GM03348 (cell line): Measurements from ENCODE around the gene NAA50.

Experiments
- DNase-seq: peaks from one replicate; pipeline ENCODE4 v3.0.0; 2012; ENCODE audit warnings: low spot score

Gene NAA50

DNA sequence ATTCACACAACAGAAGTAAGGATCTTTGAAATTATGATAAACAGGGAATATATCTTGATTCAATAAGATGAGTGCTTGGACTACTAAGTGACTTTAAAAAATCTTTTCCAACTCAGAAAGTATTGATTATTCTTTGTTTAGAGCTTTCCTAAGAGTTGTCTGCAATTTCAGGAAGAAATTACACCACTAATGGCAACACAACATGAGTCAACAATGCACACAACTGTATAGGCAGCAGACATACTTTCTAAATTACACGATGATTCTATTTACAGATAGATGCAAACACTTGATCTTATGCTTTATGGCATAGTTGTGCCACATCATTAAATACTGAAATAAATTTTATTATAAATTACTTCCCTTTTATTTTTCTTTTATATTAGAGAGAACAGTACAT is 4.4 kb downstream of the NAA50 start:
- DNase-seq: no peak

DNA sequence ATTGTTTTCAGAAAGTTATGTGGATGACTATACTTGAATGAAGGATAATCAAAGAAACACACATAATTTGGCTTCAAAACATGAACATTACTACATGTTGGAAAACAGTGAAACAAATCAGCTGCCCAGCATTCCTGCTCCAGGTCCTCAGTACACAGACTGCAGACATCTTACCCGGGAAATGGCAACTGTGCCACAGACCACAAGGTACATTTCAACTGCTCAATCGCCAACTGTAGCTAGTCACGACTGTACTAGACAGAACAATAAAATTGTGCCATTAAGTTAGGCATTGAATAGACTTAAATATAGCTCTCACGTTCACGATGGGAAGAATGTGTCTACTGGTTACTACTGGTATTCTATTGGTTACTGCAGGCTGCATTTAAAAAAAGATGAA is 5.0 kb downstream of the NAA50 start:
- DNase-seq: peak; percentile 5

DNA sequence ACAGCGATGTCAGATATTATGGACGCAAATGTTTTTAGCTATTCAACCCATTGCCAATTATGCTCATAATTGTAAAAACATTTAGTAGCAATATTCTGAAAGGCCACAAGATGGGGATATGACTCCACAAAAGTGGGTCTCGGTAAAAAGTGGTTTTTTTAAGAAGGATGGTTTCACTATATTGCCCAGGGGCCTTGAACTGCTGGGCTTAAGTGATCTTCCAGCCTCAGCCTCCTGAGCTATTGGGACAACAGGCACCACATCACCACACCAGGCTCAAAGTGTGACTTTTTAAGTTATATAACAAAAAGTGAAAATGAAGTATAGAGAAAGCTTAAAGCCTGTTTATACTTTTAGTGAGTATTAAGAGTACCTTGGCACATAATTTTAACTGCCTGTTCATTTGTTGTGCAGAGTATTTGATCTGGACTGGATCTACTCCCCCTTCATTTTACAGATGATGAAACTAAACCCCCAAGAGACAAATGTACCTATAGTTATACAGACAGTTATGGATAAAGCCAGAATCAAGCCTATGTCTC is 9.4 kb downstream of the NAA50 start:
- DNase-seq: peak; percentile 60

DNA sequence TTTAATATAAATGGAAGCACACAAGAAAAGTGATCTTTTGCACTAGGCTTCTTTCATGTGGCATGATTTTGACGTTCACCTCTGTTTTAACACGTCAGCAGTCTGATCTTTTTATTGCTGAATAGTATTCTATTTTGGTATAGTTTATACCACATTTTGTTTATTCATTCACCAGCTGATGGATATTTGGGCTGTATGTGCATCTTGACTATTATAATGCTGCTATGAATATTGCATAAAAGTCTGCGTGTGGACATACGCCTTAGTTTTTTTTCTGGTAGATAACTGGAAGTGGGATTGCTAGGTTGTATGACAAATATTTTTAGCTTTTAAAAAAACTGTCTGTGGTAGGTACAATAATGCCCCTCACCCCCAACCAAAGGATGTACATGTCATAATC is 14.4 kb downstream of the NAA50 start:
- no peak for DNase-seq

DNA sequence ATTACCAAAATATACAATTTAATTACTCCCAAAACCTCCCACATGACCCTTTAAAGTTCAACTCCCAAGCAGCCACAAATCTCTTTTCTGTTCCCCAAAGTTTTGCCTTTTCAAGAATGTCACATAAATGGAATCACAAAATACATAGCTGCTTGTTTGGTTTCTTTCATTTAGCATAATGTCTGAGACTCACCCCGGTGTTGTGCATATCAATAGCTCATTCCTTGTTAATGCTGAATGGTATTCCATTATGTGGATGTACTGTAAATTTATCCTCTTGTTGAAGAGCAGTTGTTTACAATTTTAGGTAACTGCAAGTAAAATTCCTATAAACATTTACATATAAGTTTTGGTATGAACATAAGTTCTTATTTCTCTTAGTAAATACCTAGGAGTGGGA is 15.5 kb downstream of the NAA50 start:
- DNase-seq: no peak

DNA sequence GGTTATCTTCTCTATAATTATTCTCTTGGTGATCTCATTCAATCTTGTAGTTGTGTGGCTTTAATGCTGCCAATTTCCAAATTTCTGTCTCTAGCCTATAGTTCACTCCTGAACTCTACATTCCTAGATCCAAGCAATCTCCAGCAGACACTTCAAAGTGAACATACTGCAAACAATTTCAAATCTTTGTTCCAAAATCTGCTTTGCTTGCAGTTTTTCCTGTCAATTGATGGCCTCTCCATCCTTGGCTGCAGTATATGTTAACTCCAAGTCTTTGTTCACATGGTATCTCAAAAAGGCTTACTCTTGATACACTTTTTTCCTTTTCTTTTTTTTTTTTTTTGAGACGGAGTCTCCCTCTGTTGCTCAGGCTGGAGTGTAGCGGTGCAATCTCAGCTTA is 17.4 kb downstream of the NAA50 start:
- DNase-seq: no peak

DNA sequence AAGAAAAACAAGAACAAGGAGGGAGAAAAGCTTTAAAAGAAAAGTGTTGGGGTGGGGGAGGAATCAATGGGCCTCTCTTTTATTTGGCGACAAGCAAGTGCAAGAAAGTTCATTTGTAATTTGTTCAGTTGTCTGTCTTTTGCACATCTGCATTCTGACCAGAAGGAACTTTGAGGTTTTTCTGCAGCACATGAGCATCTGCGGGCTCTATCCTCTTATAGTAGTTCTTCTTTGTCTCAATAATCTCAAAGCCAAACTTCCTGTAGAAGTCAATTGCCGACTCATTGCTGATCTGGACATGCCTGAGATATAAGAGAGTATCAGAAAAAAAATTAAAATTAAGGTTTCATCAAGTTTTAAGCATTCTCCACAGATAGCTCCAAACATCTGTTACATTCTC is 24.4 kb downstream of the NAA50 start:
- DNase-seq: no peak

DNA sequence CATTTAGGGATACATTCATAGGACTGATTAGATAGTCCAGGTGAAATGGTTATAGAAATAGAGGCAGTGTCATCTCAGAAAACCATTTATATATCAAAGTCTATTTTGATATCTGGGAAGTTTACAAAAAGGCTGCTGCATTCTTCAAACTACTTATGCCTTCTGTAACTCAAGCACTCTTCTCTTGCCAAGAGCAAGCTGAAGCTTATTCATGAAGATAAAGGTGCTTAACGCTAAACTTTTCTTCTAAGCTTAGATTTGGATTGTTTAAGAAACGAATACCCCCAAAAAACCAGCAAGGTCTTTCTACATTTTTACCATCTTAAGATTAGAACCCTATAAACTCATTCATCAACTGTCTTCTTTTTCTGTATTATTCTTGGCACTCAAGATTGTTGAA is 26.3 kb downstream of the NAA50 start:
- DNase-seq: no peak

DNA sequence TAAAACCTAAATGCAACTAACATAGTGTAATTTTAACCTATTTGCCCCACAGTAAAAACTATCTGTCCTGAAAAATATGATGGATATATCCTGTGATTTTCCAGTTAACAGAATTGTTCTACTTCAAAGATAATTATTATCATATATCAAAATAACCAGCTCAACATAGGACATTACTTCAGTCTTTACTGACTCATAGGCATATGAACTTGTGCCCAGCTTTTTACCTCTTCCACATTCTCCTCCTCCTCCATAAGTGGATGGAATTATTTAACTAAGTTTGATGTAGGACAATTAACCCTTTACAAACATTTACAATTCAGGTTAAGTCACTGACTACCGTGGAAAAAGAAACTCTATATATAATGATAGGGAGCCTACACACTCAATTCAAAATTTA is 26.8 kb downstream of the NAA50 start:
- no peak for DNase-seq

DNA sequence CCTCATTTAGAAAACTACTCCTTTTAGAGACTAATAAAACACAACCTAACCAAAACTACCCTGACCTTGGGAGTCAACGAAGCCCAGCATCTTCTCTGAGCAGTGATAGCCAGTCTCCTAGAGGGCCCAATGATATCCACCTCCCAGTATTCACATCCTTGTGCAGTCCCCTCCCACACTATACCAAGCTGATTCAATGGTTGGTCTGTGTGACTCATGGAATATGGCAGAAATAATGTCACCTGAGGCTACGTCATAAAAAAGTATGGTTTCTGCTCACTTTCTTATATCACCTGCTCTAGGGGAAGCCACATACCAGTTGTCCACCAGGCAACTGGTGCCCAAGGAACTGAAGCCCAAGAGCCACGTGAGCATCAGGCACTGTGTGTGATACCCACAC is 28.2 kb downstream of the NAA50 start:
- DNase-seq: no peak

DNA sequence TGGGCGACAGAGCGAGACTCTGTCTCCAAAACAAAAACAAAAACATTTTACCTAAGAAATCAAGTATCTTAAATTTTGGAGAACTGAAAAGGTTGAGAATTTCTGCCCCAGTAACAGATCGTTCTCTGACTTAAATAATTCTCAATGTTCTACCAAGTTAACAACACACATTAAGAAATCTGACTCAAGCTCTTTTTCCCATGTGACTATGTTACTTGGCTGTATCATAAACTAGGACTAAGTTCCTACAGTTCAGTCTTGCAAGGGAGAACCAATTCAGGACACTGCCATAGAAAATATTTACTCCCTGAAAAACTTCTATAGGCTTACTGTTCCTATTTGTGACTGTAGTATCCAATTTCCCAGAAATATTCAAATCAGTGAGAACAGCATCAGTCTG is 28.7 kb downstream of the NAA50 start:
- DNase-seq: no peak

DNA sequence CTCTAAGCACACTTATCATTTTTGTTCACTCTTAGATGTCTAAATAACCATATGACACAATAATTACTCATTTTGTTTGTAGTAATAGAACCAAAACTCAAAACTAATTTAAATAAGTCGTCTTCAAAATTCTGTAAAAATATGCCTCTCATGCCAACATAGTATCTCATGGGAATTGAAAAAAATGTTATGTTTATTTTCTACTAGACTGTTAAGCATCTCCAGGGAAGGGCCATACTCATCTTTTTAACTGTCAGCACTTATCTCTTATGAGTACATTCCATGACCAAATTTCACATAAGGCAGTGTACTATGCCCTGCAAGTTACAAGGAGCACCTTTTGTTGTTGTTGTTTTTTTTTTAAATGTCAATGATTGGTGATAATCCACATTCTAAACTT is 31.3 kb downstream of the NAA50 start:
- DNase-seq: no peak

DNA sequence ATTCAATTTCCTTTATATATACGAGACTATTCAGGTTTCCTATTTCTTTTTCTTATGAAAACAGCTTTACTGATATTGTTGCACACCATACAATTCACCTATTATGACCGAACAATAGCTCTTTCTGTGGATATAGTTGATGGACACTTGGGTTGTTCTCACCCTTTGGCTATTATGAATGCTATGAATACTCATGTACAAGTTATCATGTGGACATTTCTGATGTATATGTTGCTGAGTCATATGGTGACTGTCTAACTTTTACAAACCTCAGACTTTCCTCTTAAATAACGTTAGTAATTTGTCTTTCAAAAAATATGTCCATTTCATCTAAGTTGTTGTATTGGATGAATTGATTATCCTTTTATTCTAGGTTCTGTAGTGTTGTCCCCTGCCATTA is 33.9 kb downstream of the NAA50 start:
- no peak for DNase-seq

DNA sequence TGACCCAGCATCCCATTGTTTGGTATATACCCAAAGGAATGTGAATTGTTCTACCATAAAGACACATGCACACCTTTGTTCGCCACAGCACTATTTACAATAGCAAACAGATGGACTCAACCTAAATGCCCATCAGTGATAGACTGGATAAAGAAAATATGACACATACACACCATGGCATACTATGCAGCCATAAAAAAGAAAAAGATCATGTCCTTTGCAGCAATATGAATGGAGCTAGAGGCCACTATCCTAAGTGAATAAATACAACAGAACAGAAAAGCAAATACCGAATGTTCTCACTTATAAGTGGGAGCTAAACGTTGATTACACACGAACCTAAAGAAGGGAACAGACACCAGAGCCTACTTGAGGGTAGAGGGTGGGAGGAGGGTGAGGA is 38.2 kb downstream of the NAA50 start:
- DNase-seq: no peak

DNA sequence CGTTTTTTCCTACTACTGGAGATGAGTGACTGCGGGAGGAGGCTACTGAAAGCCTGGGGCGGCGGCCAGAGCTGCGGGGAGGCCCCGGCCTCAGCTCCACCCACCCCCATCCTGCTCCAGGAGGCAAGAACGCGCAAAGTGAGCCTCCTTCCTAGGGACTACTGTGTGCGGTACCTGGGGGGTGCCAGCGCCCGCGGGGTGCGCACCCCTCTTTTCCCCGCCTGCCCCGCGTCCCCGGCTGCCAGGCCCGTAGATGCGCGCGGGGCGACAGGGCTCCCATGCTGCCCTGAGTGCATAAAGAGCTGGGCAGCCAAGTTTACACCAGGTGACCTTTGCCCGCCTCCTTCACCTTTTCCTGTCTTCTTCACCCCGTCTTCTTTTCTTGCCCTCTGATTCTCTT is 47.1 kb downstream of the NAA50 start:
- DNase-seq: peak; percentile 42

DNA sequence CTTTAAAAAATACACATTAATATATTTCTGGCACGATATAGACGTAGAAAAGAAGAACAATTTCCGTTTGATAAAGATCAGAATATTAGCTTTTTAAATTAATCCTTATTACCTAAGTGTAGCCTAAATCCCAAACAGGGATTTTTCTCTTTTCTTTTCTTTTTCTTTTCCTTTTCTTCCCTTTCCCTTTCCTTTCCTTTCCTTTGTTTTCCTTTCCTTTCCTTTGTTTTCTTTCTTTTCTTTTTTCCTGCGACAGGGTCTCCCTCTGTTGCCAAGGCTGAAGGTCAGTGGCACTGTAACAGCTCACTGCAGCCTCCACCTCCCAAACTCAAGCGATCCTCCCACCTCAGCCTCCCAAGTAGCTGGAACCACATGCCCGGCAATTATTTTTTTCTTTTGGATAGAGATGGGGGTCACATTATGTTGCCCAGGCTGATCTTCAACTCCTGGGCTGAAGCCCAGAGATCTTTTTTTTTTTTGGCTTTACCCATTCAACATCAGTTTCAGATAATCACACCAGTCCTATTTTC is 47.8 kb downstream of the NAA50 start:
- DNase-seq: no peak

DNA sequence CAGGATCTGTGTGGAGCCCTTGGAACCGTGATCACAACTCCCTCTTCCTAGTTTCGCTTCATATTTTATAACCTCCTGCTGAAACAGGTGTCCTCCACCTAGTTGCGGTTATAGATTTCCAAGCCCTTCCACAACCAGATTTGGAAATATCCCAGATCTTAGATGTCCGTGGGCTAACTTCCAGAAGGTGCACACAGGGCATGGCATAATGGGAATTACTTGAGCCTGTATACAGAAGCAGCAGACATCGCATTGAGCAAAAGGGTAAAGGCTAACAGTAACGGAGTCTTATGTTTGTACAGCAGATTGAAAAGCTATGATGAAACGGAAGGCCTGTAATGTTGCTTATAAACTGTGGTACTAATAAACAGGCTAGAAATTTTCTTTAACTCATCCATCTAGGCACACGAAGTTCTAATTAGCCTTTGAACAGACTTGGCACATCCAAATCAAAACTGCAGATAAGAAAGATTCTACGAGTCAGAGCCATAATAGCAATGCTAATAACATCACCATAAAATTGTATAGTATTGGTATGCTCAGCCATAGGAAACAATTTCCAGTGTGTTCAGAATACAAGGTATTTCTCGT is 48.5 kb downstream of the NAA50 start:
- DNase-seq: no peak

DNA sequence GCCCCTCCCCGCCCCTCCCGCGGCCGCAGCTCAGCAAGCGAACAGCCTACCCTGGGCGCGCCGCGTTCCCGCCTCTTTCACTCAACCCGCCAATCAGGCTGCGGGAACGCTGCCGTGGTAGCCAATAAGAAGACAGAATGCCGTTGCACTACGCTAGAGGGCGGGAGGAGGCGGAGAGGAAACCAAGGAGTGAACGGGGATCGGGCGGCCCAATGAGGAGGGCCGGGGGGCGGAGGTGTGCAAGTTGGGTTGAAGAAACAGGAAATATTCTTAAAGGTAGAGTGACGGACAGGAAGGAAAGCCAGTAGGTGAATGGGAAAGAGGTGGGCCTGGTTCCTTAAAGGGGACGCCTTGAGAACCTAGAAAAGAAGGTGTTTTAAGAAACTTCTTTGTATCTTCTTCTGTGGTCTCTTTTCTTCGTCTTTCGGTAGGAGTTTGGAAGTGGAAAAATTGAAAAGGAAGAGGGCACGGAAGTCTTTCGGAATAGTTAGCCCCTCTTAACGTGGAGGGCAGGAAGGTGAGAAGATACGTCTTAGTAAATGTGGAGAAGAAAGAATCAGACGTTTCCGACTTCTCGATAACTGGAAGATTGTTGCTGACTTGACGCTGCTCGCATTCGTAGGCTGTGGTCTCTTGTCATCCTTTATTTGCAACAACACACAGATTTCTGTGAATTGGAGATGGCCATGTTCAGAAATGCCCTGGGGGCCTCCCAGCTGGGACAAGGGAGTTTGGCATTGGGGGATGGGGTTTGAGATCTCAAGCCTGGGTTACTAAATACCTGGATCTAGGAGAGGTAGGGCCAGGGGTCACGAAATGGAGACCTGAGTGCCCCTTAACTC is 49.2 kb downstream of the NAA50 start:
- peak; percentile 99 for DNase-seq

DNA sequence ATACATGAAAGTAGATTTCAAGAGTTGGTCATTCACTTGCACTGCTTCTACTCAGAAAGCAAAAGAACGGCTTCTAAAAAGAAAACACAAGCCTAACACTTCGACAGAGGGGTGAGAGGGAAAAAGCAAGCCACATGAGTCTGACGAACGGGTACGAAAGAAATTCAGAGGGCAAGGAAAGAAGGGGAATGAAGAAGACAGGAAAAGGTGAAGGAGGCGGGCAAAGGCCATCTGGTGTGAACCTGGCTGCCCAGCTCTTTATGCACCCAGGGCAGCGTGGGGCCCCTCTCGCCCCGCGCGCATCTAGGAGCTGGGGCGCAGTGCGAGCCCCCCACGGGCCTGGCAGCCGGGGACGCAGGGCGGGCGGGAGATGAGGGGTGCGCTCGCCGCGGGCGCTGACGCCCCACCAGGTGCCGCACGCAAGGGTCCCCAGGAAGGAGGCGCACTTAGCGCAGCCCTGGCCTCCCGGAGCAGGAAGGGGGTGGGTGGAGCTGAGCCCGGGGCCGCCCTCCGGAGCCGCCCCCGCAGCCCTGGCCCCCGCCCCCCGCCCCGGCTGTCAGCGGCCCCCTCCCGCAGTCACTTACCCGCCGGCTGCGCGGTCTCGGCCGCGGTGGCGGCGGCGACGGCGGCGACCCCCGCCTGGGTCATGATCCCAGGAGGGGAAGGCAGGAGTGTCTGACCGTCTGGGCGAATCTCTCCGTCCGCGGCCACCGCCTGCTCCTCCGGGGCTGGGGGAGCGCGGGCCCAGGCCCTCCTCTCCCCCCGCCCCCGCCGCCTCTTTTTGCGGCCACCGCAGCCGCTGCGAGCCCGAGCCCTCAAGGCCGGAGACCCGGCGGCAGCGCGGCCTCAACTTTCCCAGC is 50.0 kb downstream of the NAA50 start, which contains the start of gene USF3:
TSS of gene USF3 (minus strand) at position 857 of the 860 bp plus-strand sequence. CDS start 21,764 bp downstream, outside the sequence.
- DNase-seq: peak; percentile 96

DNA sequence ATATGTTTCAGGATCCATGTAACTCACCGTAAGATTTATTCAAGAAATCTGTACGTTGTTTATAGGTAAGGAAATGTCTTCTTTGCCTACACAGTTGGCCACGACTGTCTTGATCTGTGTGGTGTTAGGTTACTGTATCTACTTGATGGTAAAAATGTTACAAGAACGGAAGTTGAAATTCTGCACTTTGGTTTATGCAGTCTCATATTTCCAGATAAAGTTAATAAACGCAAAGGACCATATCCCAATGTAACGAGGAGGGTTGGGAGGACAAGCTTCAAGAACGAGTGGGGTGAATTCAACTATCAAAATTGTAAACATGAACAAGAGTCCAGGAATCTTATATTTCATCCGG is 50.6 kb downstream of the NAA50 start:
- DNase-seq: peak; percentile 11

DNA sequence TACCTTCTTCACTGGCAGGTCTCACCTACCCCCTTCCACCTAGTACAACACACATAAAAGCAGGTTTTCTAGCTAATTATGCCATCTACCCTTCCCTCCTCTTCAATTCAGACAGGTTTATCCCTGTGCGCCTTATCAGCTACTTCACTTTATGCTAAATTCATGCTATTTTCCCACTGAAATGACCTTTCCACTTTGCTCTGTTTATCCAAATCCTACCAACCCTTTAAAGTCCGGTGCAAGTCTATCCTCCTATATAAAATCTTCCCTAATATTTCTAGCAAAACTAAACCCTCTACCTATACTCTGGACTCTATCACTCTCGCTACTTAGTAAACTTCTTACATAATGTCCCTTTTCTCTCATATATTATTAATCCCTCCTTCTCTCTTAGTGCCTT is 55.6 kb downstream of the NAA50 start:
- no peak for DNase-seq

DNA sequence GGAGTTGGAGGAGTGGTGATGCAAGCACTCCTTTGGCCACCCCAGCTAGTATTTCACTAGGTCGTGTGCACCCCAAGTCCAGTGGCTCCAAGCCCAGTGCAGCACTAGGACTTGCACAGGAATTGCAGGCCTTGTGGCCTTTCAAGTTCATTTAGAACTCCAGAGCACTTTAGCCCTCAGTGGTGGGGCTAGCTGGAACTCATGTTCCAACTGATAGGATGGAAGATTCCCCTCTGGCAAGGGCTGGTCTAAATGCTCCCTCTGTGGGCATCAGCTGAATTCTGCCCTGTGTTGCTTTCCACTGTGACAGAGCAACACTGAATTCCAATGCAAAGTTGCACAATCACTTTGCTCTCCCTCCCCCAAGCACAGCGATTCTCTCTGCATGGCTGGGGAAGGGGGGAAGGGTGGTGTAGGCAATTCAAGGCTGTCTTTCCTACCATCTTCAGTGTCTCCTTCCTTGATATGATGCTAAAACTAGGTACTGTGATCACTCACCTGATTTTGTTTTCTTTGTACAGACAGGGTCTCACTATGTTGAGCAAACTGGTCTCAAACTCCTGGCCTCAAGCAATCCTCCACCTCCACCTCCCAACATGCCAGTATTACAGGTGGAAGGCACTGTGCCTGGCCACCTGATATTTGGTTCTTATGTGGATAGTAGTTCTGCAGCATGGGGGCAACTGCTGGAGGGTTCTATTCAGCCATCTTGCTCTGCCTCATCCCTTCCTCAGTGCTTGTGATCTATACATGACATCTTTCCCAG is 59.9 kb downstream of the NAA50 start:
- DNase-seq: peak; percentile 40
